ENCODE measurements around the gene GMDS. TPM values are rescaled to one million over a fixed set of nuclear protein-coding genes. Genes with fewer than 3 reads are reported as not detected.

Gene GMDS
- total and polyA plus RNA-seq, 2 donors (not counting 1 experiment from before 2014, with no cell fraction given) = 11.5 to 16.4 TPM

DNA sequence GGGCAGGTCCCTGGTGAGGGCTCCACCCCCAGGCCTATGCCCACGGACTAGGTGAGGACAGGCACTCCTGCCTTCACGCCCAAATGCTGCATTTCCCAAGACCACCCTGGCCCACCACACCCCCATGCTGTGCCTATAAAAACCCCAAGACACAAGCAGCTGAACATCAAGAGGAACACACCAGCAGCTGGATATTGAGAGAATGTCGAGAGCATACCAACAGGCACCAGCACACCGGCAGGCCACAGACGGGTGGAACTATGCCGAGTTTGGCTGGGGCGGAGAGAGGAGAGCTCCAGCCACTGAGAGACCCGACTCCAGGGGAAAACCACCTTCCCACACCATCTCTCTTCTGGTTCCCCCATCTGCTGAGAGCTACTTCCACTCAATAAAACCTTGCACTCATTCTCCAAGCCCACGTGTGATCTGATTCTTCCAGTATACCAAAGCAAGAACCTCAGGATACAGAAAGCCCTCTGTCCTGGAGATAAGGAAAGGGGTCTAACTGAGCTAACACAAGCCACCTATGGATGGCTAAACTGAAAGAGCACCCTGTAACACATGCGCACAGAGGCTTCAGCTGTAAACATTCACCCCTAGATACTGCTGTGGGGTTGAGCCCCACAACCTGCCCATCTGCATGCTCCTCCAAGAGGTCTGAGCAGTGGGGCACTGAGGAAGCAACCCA, 319.5 kb downstream of the GMDS start:
- Histone ChIP-seq H3K4me2 (replicated peaks; ENCODE audit: low read depth, low read length, poor library complexity, severe bottlenecking) (no peak overlapping the region), H3K79me2 (ENCODE audit: control insufficient read depth, insufficient read depth, low read length) (no peaks in the 10 kb centered on the region), H3K4me3 (ENCODE audit: control extremely low read depth in 1 of 5, extremely low read depth in 1 of 5, insufficient read depth in 1 of 5, low read depth in 2 of 5, low read length in 4 of 5) (no peak overlapping the region), H4K20me1 (ENCODE audit: control insufficient read depth, insufficient read depth, low read length, poor library complexity, severe bottlenecking) (no peaks in the 10 kb centered on the region), H3K27me3 (replicated peaks in 1 of 4; ENCODE audit: control extremely low read depth in 1 of 4, control insufficient read depth in 3 of 4, insufficient read depth in 4 of 4, low read length in 3 of 4) (no peaks in the 10 kb centered on the region), H3K9me3 (ENCODE audit: control extremely low read depth in 1 of 3, control insufficient read depth in 2 of 3, insufficient read depth in 1 of 3, low read length in 2 of 3) (no peaks in the 10 kb centered on the region), H3K9ac (ENCODE audit: low read length) (no peak overlapping the region), H3K4me1 (ENCODE audit: control insufficient read depth in 2 of 2, insufficient read depth in 2 of 2, low read length in 2 of 2) (no peaks in the 10 kb centered on the region), H2AFZ (ENCODE audit: insufficient read depth, low read depth, low read length, poor library complexity, severe bottlenecking) (no peak overlapping the region), H3K27ac (ENCODE audit: low read length in 2 of 2) (no peak overlapping the region), H3K36me3 (replicated peaks in 1 of 2; ENCODE audit: control extremely low read depth in 1 of 2, control insufficient read depth in 1 of 2, extremely low read depth in 1 of 2, insufficient read depth in 2 of 2, low read length in 1 of 2) (peaks cover 2 to 4% of the 10 kb centered on the region in 2 experiments)
- ATAC-seq (ENCODE audit: low read depth) = no peak
- ChIA-PET CTCF (no interaction called here), POLR2A (no interaction called here)
- no peaks in the 10 kb centered on the region for H3K27me3 Mint-ChIP-seq
- H3K9me3 Mint-ChIP-seq (ENCODE audit: insufficient read depth) = no peaks in the 10 kb centered on the region
- intact Hi-C loops (cut with micrococcal nuclease) = no loop called here
- H3K4me3 Mint-ChIP-seq = no peak overlapping the region
- no peak for TF ChIP-seq EZH2 (IDR thresholded peaks at IDR 0.05; ENCODE audit: borderline replicate concordance, insufficient read depth, low read depth, low read length, poor library complexity, severe bottlenecking)
- TF ChIP-seq, protein P1, sequence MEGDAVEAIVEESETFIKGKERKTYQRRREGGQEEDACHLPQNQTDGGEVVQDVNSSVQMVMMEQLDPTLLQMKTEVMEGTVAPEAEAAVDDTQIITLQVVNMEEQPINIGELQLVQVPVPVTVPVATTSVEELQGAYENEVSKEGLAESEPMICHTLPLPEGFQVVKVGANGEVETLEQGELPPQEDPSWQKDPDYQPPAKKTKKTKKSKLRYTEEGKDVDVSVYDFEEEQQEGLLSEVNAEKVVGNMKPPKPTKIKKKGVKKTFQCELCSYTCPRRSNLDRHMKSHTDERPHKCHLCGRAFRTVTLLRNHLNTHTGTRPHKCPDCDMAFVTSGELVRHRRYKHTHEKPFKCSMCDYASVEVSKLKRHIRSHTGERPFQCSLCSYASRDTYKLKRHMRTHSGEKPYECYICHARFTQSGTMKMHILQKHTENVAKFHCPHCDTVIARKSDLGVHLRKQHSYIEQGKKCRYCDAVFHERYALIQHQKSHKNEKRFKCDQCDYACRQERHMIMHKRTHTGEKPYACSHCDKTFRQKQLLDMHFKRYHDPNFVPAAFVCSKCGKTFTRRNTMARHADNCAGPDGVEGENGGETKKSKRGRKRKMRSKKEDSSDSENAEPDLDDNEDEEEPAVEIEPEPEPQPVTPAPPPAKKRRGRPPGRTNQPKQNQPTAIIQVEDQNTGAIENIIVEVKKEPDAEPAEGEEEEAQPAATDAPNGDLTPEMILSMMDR (IDR thresholded peaks at IDR 0.05) = no peak
- WGBS (ENCODE audit: insufficient coverage) = 87% methylated on average over 8 of the region's 10 CpGs
- H3K27ac Mint-ChIP-seq = no peak overlapping the region
- no peak for DNase-seq
- H3K4me1 Mint-ChIP-seq = no peaks in the 10 kb centered on the region

DNA sequence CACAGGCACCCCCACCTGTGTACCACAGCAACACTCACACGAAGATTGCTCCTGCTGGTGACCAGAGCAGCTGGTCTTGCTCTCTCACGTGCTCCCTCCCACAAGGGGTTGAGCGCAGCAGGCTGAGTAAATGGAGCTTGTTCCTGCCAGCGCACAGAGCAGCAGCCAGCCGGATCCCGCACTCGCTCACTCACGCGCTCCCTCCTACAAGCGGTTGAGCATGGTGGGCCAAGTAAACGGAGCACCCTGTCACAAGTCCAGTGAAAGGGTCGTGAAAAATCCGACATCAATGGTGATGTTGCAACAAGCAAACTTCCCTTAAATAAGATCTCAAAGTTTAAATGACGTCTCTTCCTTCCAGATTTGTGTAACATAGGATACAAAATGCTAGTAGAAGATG, 322.0 kb downstream of the GMDS start:
- H3K4me3 Mint-ChIP-seq = no peak overlapping the region
- Histone ChIP-seq H3K9me3 (ENCODE audit: control extremely low read depth in 1 of 3, control insufficient read depth in 2 of 3, insufficient read depth in 1 of 3, low read length in 2 of 3) (no peaks in the 10 kb centered on the region), H3K9ac (ENCODE audit: low read length) (no peak overlapping the region), H2AFZ (ENCODE audit: insufficient read depth, low read depth, low read length, poor library complexity, severe bottlenecking) (no peak overlapping the region), H4K20me1 (ENCODE audit: control insufficient read depth, insufficient read depth, low read length, poor library complexity, severe bottlenecking) (no peaks in the 10 kb centered on the region), H3K4me2 (replicated peaks; ENCODE audit: low read depth, low read length, poor library complexity, severe bottlenecking) (no peak overlapping the region), H3K27ac (ENCODE audit: low read length in 2 of 2) (no peak overlapping the region), H3K27me3 (replicated peaks in 1 of 4; ENCODE audit: control extremely low read depth in 1 of 4, control insufficient read depth in 3 of 4, insufficient read depth in 4 of 4, low read length in 3 of 4) (no peaks in the 10 kb centered on the region), H3K36me3 (replicated peaks in 1 of 2; ENCODE audit: control extremely low read depth in 1 of 2, control insufficient read depth in 1 of 2, extremely low read depth in 1 of 2, insufficient read depth in 2 of 2, low read length in 1 of 2) (no peaks in the 10 kb centered on the region), H3K4me1 (ENCODE audit: control insufficient read depth in 2 of 2, insufficient read depth in 2 of 2, low read length in 2 of 2) (no peaks in the 10 kb centered on the region), H3K79me2 (ENCODE audit: control insufficient read depth, insufficient read depth, low read length) (no peaks in the 10 kb centered on the region), H3K4me3 (ENCODE audit: control extremely low read depth in 1 of 5, extremely low read depth in 1 of 5, insufficient read depth in 1 of 5, low read depth in 2 of 5, low read length in 4 of 5) (no peak overlapping the region)
- H3K9me3 Mint-ChIP-seq (ENCODE audit: insufficient read depth) = no peaks in the 10 kb centered on the region
- ChIA-PET CTCF (no interaction called here), POLR2A (no interaction called here)
- ATAC-seq (ENCODE audit: low read depth) (no peak), DNase-seq (no peak)
- no peaks in the 10 kb centered on the region for H3K27me3 Mint-ChIP-seq
- WGBS (ENCODE audit: insufficient coverage) = 98% methylated on average over 11 of the region's 14 CpGs
- TF ChIP-seq, protein P1 (IDR thresholded peaks at IDR 0.05) = no peak
- TF ChIP-seq EZH2 (IDR thresholded peaks at IDR 0.05; ENCODE audit: borderline replicate concordance, insufficient read depth, low read depth, low read length, poor library complexity, severe bottlenecking) = no peak
- intact Hi-C loops (cut with micrococcal nuclease) = no loop called here
- H3K27ac Mint-ChIP-seq = no peak overlapping the region
- H3K4me1 Mint-ChIP-seq = no peaks in the 10 kb centered on the region
